SW480 (cell line): Measurements from ENCODE around the gene STOX2.

Experiments
- DNase-seq: peaks from one replicate; pipeline ENCODE4 v3.0.0-alpha.2; 2016; ENCODE audit warnings: low spot score

STOX2 gene

DNA sequence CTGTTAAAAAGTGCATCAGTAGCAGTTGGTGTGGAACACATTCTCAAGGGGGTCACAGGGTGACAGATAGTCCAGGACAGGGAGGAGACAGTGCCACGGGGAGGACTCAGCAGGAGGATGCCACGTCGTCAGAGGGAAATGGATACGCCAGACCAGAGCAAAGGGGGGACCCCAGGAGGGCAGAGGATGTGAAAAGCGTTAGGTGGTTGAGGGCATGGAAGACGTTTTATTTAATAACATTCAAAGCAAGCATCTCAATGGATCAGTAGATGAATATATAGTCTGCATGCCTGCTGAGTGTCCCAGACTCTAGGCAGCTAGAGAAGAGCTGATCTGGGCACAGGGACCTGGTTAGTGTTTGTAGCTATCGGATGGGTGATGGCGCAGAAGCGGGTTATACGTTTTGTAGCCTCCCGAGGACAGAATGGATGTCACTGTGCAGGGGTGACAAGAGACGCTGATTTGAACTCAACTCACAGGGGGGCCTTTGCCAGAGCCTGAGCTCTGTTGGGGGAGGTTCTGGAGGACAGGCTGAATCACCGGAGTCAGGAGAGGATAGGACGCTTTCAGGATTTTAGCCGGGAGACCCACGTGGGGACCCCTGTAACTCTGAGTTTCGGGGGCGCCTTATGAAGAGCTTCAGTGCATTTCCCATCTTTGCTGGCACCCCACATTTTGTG, 81.3 kb downstream of the STOX2 start:
- no peak for DNase-seq

DNA sequence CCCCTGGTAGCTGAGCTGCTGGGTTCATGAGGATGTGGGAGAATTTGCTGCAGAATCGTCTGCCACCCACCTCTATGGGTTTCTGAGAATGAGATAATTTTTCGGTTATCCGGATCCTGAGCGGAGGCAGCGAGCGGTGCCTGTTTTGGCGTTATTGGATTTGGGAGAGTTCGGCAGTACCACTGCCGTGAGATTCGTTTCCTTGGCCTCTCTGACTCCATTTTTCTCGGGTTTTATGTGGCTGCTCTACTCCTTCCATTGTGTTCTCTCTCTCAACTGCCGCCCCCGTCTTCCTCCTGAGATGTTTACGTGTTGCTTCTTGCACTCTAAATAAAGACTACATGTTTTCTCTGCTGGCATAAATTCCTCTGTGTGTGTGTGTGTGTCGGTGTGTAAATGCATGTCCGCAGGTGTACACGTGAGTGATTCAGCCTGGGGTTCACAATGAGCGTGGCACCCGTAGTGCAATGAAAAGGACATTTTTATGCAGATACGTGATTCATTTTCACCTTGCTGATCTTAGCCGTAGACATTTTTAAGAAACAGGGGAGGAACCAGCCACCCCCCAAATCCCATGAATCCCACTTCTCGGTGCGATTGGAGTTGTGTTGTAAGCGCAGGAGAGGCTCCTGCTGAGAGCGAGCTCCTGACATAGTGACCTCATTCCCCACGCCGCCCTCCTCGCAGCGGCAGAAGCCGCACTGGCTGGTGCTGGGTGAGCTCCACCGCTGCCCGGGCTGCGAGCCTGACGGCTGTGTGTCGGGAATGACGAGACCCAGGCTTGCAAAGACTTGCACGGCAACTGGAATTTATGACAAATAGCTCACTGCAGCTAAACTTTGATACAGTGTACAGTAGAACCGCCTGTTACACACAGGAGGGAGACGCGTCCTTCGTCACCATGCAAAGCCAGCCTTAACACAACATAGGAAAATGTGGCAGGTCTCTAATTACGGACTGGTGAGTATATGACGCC, 82.2 kb downstream of the STOX2 start:
- DNase-seq, result peak; percentile 74

DNA sequence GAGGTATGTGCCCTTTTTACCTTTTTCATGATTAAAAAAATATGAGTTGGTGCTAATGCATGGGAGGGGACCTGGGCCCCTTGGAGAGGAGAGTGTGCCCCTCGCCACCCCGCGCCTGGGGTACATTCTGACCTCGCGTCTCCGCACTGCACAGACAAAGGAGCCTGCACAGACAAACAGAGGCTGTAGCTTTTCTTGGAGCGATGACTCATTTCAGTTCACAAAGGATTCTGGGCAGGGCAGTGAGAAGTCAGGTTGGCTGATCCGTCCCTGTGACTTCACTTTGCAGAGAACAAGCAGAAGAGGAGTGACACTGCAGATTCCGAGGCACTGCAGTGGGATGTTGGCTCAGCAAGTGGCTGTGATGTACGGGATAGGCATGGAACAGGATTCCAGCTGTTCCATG, 82.9 kb downstream of the STOX2 start:
- DNase-seq, result peak; percentile 89

DNA sequence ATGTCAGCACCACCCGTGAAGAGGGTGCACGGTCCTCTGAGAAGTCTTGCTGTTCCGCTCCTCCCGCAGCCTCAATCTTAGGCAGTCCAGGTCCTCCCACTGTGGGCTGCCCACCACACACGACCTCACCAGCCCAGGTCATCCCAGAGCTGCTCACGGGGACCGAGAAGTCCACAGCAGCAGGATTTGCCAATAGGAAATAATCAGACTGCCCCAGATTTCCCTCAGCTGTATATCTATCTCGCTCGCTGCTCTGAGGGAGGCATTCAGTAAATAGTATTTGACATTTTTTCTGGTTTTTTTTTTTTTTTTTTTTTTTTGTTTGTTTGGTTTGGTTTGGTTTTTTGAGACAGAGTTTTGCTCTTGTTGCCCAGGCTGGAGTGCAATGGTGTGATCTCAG, 83.8 kb downstream of the STOX2 start:
- DNase-seq, result no peak

DNA sequence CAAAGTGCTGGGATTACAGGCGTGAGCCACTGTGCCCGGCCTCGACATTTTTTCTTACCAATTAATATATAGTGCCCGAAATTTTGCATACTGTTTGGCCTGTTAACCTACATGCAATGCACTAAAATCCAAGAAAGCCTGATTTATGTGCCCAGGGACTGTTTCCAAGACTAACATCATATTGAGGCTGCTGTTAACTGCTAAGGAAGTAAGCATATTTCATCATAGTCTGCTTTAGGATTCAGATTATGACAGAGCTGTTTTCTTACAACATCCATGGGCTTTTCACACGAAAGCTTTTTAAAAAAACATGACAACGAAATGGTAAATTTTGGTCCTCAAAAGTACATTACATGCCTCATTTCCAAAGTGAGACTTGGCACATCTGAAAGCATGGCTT, 84.4 kb downstream of the STOX2 start:
- no peak for DNase-seq

DNA sequence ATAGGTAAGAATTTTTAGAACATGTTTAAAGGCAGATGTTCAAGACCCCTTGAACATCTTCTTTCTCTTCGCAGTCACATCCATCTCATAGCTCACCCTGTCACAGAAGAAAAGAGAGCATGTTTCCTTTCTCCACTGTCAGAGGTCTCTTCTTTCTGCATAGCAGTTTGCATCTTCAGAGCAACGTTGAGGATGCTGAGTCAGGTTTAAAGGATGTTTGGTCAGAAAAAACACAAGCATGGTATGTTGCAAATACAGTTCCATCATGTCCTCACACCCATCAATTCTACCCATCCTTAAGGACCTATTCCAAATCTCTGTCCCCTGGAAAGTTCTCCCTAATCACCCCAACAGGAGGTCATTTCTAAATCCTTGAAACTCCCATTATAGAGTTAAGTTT, 84.8 kb downstream of the STOX2 start:
- no peak for DNase-seq

DNA sequence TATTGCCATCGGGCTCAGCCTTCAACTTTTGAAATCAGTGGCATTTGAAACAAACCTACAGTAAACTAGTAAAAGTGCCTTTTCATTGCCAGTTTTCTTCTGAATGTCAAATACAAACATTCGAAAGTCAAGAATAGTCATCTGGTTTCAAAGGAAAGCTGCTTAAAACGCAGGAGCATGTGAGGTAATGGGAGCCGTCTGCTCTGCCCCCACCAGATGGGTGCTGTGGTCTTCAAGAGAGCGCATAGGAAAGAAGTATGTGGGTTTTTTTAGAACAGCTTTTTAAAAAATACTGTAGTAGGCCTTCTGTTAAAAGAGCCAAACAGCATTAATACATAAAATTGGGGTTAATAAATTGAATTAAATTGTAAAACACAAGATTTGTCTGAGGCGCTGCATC, 88.6 kb downstream of the STOX2 start:
- no peak for DNase-seq

DNA sequence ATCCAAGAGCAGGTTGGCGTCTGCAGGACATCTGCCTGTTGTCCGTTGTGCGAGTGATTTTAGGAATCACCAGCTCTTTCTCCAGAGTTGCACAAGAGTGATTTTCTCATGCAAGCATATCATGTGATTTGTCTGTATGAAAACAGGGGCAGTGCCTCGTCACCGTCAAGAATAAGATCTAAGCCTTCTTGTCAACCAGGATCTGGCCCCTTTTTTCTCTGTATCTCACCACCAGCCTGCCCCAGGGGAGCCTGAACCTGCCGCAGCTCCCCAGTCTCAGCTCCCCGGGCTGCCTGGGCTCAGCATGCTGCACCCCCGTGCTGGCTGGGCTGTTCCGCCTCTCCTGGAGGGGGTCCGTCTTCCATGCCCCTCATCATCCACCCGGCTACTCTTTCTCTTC, 90.5 kb downstream of the STOX2 start:
- no peak for DNase-seq

DNA sequence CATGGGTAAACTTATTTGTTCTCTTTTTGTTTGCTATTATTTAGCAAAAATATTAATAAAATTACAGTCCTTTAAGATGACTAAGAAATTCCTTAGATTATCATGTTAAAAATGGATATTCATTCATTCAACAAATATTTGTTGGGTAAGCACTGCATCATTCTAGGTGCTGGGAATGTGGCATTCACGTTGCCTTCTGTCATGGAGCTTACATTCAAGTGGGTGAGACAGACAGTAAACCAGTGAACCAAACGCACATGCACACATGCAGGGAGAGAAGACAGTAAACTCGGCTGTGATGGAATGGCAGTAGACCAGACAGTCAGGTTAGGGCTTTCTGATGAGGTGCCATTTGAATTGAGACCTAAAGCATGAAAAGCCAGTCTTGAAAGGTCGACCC, 91.8 kb downstream of the STOX2 start:
- DNase-seq, result no peak

DNA sequence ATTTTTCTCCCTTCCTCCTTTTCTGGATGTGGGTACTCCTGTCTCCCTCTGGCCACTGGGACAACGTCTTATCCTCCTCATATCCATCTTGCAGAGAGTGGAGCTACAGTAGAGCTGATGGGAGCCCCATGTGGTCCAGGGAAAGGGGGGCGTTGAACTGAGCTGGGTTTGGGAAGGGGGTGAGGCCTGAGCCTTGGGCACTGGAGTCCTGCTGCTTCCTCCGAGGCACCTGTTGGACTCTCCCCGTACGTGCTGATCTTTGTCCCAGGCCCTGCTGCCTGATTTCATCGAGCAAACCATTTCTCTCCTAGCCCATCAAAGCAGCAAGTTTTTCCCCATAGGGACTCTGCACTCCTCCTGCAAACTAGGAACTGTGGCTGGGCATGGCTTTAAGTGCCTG, 94.3 kb downstream of the STOX2 start:
- DNase-seq, result no peak

DNA sequence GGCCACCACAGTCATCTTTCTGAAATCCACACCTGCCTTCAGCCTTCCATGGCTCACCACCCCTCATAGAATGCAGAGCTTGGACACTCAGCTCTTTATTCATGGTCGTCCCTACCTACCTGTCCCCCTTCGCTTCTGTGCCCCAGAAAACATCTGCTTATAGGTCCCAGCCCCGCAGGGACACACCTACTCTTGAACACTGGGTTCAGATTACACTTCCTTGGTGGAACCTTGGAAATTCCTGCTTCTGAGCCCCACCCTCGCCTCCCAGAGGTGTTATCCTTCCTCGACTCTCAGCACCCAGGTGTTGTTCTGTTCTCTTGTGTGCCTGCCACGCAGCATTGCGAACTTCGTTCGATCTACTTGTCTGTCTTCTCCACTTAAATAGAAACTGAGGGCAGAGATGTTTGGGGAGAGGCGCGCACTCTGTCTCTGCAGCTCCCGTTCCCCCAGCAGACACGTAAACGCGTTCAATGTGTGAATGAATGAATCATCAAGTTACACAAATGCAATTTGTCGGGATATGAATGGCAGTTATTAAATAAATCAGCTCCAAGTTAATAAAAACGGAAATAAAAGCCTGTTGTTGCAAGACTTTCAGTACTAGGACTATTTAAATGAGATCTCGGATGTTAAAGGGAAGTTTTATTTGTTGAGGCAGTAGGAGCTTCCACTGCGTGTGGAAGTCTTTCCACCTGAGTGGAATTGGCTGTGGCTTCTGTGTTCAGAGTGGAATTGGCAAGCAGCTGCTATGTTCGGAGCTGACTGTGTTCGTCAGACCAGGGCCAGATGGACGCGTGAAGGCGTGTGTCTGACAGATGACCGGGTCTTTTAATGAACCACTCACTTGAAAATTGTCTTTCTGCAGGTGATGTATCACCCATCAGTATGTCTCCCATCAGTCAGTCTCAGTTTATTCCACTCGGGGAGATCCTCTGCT, 95.6 kb downstream of the STOX2 start:
- no peak for DNase-seq

DNA sequence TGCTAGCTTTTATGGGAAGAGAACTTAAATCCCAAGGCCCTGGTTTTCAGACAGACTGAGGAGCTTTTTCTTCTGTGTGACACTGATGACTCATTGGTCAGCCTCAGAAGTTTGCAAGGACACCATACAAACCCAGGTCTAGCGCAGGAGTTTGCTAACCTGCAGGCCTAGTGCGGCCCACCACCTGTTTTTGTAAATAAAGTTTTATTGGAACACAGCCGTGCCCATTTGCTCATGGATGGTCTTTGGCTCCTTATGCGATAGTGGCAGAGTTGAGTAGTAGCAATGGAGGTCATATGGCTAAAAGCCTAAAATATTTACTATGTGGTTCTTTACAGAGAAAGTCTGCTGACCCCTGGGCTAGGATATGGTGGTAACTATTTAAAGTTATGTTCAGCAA, 98.3 kb downstream of the STOX2 start:
- no peak for DNase-seq

DNA sequence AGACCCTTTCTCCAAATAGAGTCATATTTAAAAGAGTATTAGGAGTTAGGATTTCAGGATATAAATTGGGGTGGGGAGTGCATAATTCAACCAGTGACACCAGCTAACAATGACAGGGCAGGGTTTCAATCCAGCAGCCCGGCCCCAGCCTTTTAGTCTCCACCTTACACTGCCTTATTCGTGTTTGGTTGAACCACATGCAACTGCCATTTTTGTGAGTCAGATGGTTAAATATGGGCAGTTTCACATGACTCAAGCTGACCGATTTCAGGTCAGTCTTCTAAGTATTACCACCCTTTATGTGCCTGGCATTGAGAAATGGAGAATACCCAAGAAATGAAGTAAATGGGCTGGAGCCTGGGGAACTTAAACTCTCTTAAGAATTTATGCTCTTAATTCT, 102.8 kb downstream of the STOX2 start:
- DNase-seq, result no peak

DNA sequence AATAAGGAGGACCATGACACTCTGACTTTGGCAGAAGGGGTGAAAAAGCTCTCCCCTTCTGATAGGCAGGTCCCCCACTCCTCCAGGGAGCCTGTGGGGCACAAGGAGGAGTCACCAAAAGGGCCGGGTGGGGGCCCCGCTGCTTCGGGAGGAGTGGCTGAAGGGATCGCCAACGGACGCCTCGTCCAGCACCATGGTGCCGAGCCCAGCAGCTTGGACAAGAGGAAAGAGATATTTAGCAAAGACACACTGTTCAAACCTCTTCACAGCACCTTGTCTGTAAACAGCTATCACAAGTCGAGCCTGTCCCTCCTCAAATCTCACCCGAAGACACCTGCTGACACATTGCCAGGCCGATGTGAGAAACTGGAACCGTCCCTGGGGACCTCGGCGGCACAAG, 105.6 kb downstream of the STOX2 start:
- DNase-seq, result no peak

DNA sequence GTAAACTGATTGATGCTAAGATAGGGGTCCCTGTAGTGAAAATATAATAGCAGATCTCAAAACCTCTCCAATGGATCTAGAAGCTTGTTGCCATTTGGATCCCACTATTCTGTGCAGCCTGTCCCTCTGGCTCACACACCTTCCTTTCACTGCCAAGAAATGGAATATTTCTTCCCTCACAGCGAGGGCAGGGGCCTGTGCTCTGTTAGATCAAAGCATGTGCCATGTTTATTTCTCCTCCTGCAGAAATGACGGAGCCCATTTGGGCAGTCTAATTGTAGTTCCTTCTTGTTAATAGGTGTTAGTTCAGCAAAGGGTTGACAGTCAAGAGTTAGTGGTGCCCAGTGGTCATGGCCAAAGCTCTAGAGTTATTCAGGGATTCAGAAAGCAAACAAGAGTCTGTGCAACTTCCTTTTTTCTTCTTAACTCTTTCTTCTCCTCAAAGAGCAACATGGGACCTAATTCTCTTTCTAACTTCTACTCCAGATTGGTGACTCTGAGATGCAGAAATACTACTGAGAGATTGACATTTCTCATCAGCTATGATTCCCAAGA, 106.8 kb downstream of the STOX2 start:
- DNase-seq, result no peak

DNA sequence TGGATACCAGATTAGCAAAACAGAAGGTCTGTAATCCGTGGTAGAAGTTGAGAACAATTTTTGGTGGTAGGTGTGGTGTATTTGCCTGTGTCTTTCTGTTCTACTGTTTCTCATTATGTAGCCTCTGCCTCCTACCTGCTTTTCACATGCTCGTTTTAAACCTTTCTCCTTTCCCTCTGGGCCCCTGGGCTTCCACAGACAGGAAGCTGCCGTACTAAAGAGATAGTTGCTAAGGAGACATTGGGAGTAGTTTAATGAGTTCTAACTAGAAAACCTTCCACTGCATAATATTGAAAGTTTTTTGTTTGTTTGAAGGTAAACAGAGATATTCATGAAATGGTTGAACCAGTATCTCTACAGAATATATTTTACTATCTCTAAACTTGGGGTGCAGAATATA, 107.8 kb downstream of the STOX2 start:
- DNase-seq, result no peak

DNA sequence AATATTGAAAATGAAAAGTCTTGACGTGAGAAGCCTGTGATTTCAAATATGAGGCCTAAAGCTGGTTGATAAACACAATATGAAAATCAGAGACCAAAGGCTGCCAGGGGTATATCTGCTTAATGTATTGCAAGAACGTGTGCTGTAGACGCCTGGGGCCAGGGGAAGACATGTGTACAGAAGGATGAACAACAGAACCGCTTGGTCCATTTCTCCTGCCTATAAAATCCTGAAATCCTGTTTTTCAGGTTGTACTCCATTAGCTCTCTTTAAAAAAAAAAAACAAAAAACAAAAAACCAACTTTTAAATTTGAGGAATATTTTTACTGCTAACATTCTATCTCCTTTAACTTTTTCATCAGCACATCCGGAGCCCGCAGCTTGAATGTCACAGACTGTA, 109.2 kb downstream of the STOX2 start:
- no peak for DNase-seq

DNA sequence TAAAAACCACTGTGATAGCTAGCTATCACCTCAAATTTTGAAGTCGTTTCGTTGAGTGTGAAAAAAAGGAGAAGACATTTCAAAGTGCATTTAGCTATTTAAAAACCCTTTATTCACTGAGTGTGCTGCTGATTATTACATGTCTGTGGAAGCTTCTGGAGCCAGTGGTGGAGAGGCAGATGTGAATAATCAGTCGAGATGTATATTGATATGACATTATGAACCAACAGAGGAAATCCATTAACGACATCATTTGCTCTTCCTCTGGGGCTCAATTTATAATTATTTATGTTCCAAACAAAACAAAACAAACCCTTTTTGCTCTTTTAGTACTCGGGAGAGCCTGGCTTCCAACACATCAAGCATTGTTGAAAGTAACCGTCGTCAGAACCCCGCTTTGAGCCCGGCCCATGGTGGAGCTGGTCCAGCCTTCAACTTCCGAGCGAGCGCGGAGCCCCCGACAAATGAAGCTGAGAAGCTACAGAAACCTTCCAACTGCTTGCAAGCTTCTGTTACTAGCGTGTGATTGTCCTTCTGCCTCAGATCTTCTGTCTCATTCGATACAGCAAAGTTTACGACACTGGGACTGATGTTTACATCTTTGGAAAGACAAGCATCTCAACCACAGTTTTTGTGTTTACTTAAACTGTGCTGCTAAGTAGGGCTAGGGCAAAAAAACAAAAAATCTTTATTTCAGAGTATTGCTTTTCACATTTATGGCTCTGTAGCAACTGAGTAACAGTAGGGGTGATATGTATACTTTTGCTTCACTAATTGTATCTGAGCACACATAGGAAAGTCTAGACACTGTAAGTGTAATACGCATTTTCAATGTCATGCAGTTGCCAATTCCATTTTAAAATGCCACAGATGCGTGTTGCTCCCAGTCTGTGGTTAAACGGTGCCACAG, 111.9 kb downstream of the STOX2 start:
- no peak for DNase-seq

DNA sequence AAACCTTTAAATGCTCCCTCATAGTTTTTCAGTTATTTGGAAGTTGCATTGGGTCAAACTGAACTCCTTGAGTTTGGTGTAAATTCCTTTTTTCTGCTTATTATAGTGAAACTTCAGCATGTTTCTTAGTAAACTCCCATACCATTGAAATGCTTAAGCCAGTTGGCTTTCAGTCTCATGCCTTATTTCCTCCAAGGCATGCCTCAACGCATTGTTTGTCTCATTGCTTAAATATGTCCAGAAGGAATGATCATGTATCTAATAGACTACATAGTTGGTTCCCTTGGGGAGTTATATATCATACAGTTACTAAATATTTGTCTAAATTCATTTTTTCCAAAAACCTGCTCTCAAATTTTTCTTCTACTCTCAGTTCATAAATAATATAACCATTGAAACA, 114.0 kb downstream of the STOX2 start:
- DNase-seq, result no peak

DNA sequence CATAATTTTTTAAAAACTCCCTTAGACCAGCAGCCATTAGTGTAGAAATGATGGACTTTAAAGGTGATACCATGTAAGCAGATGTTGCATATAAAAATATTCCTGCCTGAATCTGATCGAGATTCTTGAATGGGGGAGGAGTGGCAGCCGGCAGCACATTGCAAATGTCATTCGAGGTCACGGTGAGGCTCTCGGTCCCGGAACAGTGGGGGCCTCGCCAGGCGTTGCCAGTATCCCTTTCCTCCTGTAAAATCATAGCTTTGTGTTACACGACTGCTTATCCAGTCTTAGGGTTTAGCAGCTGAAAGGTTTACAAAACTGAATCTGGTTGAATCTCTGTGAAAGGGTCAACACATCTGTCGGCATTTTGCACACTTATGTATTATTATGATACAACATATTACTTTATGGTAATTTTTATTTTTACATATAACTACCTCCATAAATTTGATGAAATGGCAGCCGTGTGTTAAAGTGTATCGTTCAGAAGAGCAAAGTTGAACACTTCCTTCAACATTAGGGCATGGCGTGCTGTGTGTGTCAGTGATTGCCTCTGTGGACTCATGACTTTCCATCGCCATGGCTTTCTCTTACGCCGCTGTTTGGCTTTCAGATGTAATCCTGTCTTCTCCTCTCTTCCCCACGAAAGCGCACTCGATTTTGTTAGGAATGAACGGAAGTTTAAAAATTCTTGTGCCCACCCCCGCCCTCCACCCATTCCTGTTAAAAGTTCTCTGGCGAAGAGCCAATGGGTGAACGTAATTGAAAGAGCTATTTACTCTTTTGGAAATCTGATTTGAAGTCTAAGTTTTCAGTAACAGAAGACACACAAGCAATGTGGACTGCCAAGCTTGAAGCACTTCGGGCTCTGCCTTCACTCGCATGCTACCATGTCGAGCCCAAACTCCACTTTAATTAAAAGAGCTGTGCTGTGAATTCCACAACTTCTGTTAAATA, 114.8 kb downstream of the STOX2 start:
- DNase-seq, result no peak
